Peyer's patch (tissue), 4 donors: ENCODE data around the gene NACA2.

Experiments used
- CTCF ChIP-seq, 6 experiments: fragments of 450-650 bp in 4 of 6; fragments of 200-600 bp in 2 of 6; sonication (generic) in 1 of 6; IDR thresholded peaks; one replicate each; pipeline ENCODE4 v1.5.1; 2017 to 2019; ENCODE audit warnings: antibody characterized with exemption in 6 of 6, mild to moderate bottlenecking in 3 of 6, moderate library complexity in 1 of 6
- POLR2A ChIP-seq, 2 donors: fragments of 450-650 bp; IDR thresholded peaks; one replicate each; pipeline ENCODE4 v1.5.1; 2017; ENCODE audit warnings: antibody characterized with exemption in 2 of 2, mild to moderate bottlenecking in 2 of 2, moderate library complexity in 2 of 2

- TF ChIP-seq POLR2A (IDR thresholded peaks at IDR 0.05) (no peak), CTCF (IDR thresholded peaks at IDR 0.05) (no peak)
Observed at GRCh38 chr17:61614219-61614618, 23.2 kb upstream of the NACA2 start.
